ENCODE measurements around the gene CCL18.

- no peak for TF ChIP-seq CTCF (IDR thresholded peaks at IDR 0.05; ENCODE audit: borderline replicate concordance, extremely low read depth, low read length, poor library complexity, severe bottlenecking)
- no peak for TF ChIP-seq EZH2 (IDR thresholded peaks at IDR 0.05; ENCODE audit: borderline replicate concordance, low read depth, low read length, severe bottlenecking)
Measured at GRCh38 chr17:36059406-36059805, 4.7 kb upstream of the CCL18 start.

Data from DND-41 (cell line).